Ovary (tissue), 3 donors: ENCODE data around the gene ABTB2.

Experiments
- CTCF ChIP-seq, 3 donors: fragments of 450-650 bp in 2 of 3; fragments of 200-600 bp in 1 of 3; IDR thresholded peaks; one replicate each; pipeline versions ENCODE4 v1.5.1 to v1.8.0; 2016 to 2022; ENCODE audit warnings: antibody characterized with exemption in 3 of 3, mild to moderate bottlenecking in 1 of 3
- EP300 ChIP-seq: sonication (generic); formaldehyde crosslinking; IDR thresholded peaks from one replicate; pipeline ENCODE4 v1.6.1; 2017; ENCODE audit warnings: antibody characterized with exemption
- donor health status: DM: no; HTN: no; CAD: no.

- TF ChIP-seq CTCF (IDR thresholded peaks at IDR 0.05) = no peak
- TF ChIP-seq EP300 = no peak
Observed at GRCh38 chr11:34250732-34251588, 106.8 kb downstream of the ABTB2 start.
